ENCODE results near the gene B4GALT5. TPM values are rescaled to one million over a fixed set of nuclear protein-coding genes. Genes with fewer than 3 reads are reported as not detected.
A peak's percentile ranks its signal among the peaks of the same experiment; 100 is the strongest.

B4GALT5 gene
- polyA plus RNA-seq, 3 donors: 2.4 to 18.3 (median 2.7) TPM

DNA sequence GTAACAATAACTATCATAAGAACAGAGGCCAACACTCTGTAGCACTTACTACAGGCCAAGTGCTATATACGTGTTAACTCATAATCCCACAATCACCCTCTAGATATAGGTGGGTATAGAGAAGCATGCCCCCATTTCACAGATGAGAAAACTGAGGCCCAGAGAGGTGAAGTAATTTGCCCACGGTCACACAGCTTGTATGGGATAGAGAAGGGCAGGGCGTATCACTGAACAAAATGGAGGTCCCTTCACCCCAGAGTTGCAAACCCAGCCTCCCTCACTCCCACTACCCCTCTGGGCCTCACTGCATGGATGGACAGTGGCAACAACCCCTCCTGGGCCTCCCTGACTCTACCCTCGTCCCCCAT lies 113.9 kb downstream of the B4GALT5 start:
- Histone ChIP-seq H3K4me2 (replicated peaks; ENCODE audit: extremely low read depth, low read length, poor library complexity, severe bottlenecking) (no peak overlapping the region), H2AFZ (ENCODE audit: insufficient read depth, low read depth, low read length, poor library complexity, severe bottlenecking) (no peak overlapping the region), H4K20me1 (ENCODE audit: insufficient read depth, low read length) (no peaks in the 10 kb centered on the region), H3K4me1 (ENCODE audit: control insufficient read depth in 1 of 2, insufficient read depth in 2 of 2, low read length in 2 of 2) (peaks cover 0 to 8% of the 10 kb centered on the region in 2 donors), H3K27ac (ENCODE audit: low read depth in 1 of 2, low read length in 2 of 2) (no peak overlapping the region), H3K4me3 (replicated peaks in 1 of 3; ENCODE audit: low read depth in 2 of 3, low read length in 3 of 3) (no peak overlapping the region), H3K79me2 (ENCODE audit: insufficient read depth, low read length) (no peaks in the 10 kb centered on the region), H3K9ac (ENCODE audit: insufficient read depth, low read length, poor library complexity, severe bottlenecking) (no peak overlapping the region), H3K9me3 (replicated peaks in 1 of 2; ENCODE audit: control insufficient read depth in 1 of 2, insufficient read depth in 1 of 2, low read length in 2 of 2) (no peaks in the 10 kb centered on the region), H3K27me3 (ENCODE audit: control insufficient read depth in 2 of 2, insufficient read depth in 2 of 2, low read length in 2 of 2) (no peaks in the 10 kb centered on the region), H3K36me3 (replicated peaks in 1 of 2; ENCODE audit: control insufficient read depth in 1 of 2, insufficient read depth in 2 of 2, low read length in 2 of 2) (no peaks in the 10 kb centered on the region)
- peaks cover 0 to 4% (median 0%) of the 10 kb centered on the region in 7 donors for H3K9me3 Mint-ChIP-seq
- peak overlapping the region in 1 of 7 donors; percentile 3 for H3K27ac Mint-ChIP-seq
- TF ChIP-seq, protein P1, sequence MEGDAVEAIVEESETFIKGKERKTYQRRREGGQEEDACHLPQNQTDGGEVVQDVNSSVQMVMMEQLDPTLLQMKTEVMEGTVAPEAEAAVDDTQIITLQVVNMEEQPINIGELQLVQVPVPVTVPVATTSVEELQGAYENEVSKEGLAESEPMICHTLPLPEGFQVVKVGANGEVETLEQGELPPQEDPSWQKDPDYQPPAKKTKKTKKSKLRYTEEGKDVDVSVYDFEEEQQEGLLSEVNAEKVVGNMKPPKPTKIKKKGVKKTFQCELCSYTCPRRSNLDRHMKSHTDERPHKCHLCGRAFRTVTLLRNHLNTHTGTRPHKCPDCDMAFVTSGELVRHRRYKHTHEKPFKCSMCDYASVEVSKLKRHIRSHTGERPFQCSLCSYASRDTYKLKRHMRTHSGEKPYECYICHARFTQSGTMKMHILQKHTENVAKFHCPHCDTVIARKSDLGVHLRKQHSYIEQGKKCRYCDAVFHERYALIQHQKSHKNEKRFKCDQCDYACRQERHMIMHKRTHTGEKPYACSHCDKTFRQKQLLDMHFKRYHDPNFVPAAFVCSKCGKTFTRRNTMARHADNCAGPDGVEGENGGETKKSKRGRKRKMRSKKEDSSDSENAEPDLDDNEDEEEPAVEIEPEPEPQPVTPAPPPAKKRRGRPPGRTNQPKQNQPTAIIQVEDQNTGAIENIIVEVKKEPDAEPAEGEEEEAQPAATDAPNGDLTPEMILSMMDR (IDR thresholded peaks at IDR 0.05): no peak
- H3K27me3 Mint-ChIP-seq (ENCODE audit: low read depth in 3 of 3): peaks cover 0 to 5% (median 4%) of the 10 kb centered on the region in 3 donors
- DNase-seq: no peak
- H3K4me1 Mint-ChIP-seq: peaks cover 13% of the 10 kb centered on the region
- H3K4me3 Mint-ChIP-seq: no peak overlapping the region
- H3K36me3 Mint-ChIP-seq: no peaks in the 10 kb centered on the region
- intact Hi-C loops (cut with micrococcal nuclease): no loop called here
- 78% methylated on average over 1 of the region's 4 CpGs for WGBS (ENCODE audit: insufficient coverage)

GRCh38 chr20:49597825-49598395 lies 115.8 kb downstream of the B4GALT5 start:
- peaks cover 20% of the 10 kb centered on the region for H3K4me1 Mint-ChIP-seq

More at GRCh38 chr20:49597825-49598395, 115.8 kb downstream of the B4GALT5 start:
- Histone ChIP-seq H3K79me2 (ENCODE audit: insufficient read depth, low read length) (no peaks in the 10 kb centered on the region), H2AFZ (ENCODE audit: insufficient read depth, low read depth, low read length, poor library complexity, severe bottlenecking) (no peak overlapping the region), H3K4me2 (replicated peaks; ENCODE audit: extremely low read depth, low read length, poor library complexity, severe bottlenecking) (no peak overlapping the region), H3K9ac (ENCODE audit: insufficient read depth, low read length, poor library complexity, severe bottlenecking) (no peak overlapping the region), H3K27me3 (ENCODE audit: control insufficient read depth in 2 of 2, insufficient read depth in 2 of 2, low read length in 2 of 2) (no peaks in the 10 kb centered on the region), H3K4me1 (ENCODE audit: control insufficient read depth in 1 of 2, insufficient read depth in 2 of 2, low read length in 2 of 2) (peaks cover 0 to 18% of the 10 kb centered on the region in 2 donors), H3K9me3 (replicated peaks in 1 of 2; ENCODE audit: control insufficient read depth in 1 of 2, insufficient read depth in 1 of 2, low read length in 2 of 2) (no peaks in the 10 kb centered on the region), H4K20me1 (ENCODE audit: insufficient read depth, low read length) (no peaks in the 10 kb centered on the region), H3K36me3 (replicated peaks in 1 of 2; ENCODE audit: control insufficient read depth in 1 of 2, insufficient read depth in 2 of 2, low read length in 2 of 2) (no peaks in the 10 kb centered on the region), H3K27ac (ENCODE audit: low read depth in 1 of 2, low read length in 2 of 2) (no peak overlapping the region), H3K4me3 (replicated peaks in 1 of 3; ENCODE audit: low read depth in 2 of 3, low read length in 3 of 3) (no peak overlapping the region)
- TF ChIP-seq, protein P1 (IDR thresholded peaks at IDR 0.05): no peak
- H3K36me3 Mint-ChIP-seq: no peaks in the 10 kb centered on the region
- no peak overlapping the region for H3K4me3 Mint-ChIP-seq
- intact Hi-C loops (cut with micrococcal nuclease): no loop called here
- H3K27me3 Mint-ChIP-seq (ENCODE audit: low read depth in 3 of 3): peaks cover 4 to 6% (median 4%) of the 10 kb centered on the region in 3 donors
- no peak overlapping the region for H3K27ac Mint-ChIP-seq
- no peak for DNase-seq
- H3K9me3 Mint-ChIP-seq: peaks cover 0 to 5% (median 0%) of the 10 kb centered on the region in 7 donors
- 100% methylated on average over 2 of the region's 4 CpGs for WGBS (ENCODE audit: insufficient coverage)

Measured in CD14-positive monocyte (primary cell).